Effector memory CD4-positive, alpha-beta T cell (primary cell): ENCODE results near the gene SSC4D.
"Not testable (repeated sequence)": the region's sequence is repeated elsewhere in the genome, so short reads cannot be mapped to it uniquely, and the experiment has no call there.

ENCODE experiments used
- DNase-seq, 3 donors: peaks; one replicate each; pipeline ENCODE4 v3.0.0-alpha.2; 2020
- H3K27ac ChIP-seq: 2 replicates; pipeline ENCODE4 v1.7.0; 2013; ENCODE audit warnings: mild to moderate bottlenecking, low read length, moderate library complexity; ENCODE audit not compliant: insufficient read depth, poor library complexity, severe bottlenecking
- H3K27me3 ChIP-seq: replicated peaks from 2 replicates; pipeline ENCODE4 v1.7.0; 2013; ENCODE audit warnings: mild to moderate bottlenecking, low read length; ENCODE audit not compliant: insufficient read depth, control insufficient read depth, poor library complexity, severe bottlenecking
- H3K36me3 ChIP-seq: 2 replicates; pipeline ENCODE4 v1.7.0; 2013; ENCODE audit warnings: mild to moderate bottlenecking, low read length, moderate library complexity; ENCODE audit not compliant: control insufficient read depth, insufficient read depth
- H3K4me1 ChIP-seq: 2 replicates; pipeline ENCODE4 v1.7.0; 2013; ENCODE audit warnings: low read length, mild to moderate bottlenecking; ENCODE audit not compliant: control insufficient read depth, insufficient read depth, poor library complexity, severe bottlenecking
- H3K4me3 ChIP-seq: 2 replicates; pipeline ENCODE4 v1.7.0; 2013; ENCODE audit warnings: low read length, low read depth, mild to moderate bottlenecking; ENCODE audit not compliant: insufficient read depth, poor library complexity, severe bottlenecking
- H3K9me3 ChIP-seq: 2 replicates; pipeline ENCODE4 v1.7.0; 2013; ENCODE audit warnings: mild to moderate bottlenecking, low read length, moderate library complexity; ENCODE audit not compliant: control insufficient read depth

Gene SSC4D

GRCh38 chr7:76423666-76424412 is 14.3 kb upstream of the SSC4D start:
- DNase-seq, result no peak
- Histone ChIP-seq H3K9me3 (no peaks in the 10 kb centered on the region), H3K4me3 (no peak overlapping the region), H3K36me3 (no peaks in the 10 kb centered on the region), H3K27ac (no peak overlapping the region), H3K4me1 (peaks cover 6% of the 10 kb centered on the region), H3K27me3 (no peaks in the 10 kb centered on the region)

GRCh38 chr7:76421097-76421496 is 11.6 kb upstream of the SSC4D start:
- not testable (repeated sequence) for H3K9me3 ChIP-seq, H3K36me3 ChIP-seq, DNase-seq, H3K27ac ChIP-seq, H3K4me3 ChIP-seq, H3K27me3 ChIP-seq, H3K4me1 ChIP-seq

- H3K4me1 ChIP-seq, H3K4me3 ChIP-seq, H3K27me3 ChIP-seq, DNase-seq, H3K36me3 ChIP-seq, H3K27ac ChIP-seq, H3K9me3 ChIP-seq: not testable (repeated sequence)
These were observed 8.3 kb upstream of the SSC4D start for GRCh38 chr7:76417654-76418310.

GRCh38 chr7:76412249-76412648 is 2.8 kb upstream of the SSC4D start:
- no peaks in the 10 kb centered on the region for H3K27me3 ChIP-seq
- no peaks in the 10 kb centered on the region for H3K36me3 ChIP-seq
- H3K4me1 ChIP-seq, result no peaks in the 10 kb centered on the region
- H3K27ac ChIP-seq, result no peak overlapping the region
- no peak overlapping the region for H3K4me3 ChIP-seq
- H3K9me3 ChIP-seq, result no peaks in the 10 kb centered on the region
- DNase-seq, result no peak

- Histone ChIP-seq H3K36me3 (no peaks in the 10 kb centered on the region), H3K4me3 (no peak overlapping the region), H3K9me3 (no peaks in the 10 kb centered on the region), H3K27me3 (no peaks in the 10 kb centered on the region), H3K4me1 (no peaks in the 10 kb centered on the region), H3K27ac (no peak overlapping the region)
- no peak for DNase-seq
These were observed 2.1 kb upstream of the SSC4D start for GRCh38 chr7:76411626-76412025.

- no peak overlapping the region for H3K4me3 ChIP-seq
- no peak overlapping the region for H3K27ac ChIP-seq
- no peak for DNase-seq
- no peaks in the 10 kb centered on the region for H3K9me3 ChIP-seq
- no peaks in the 10 kb centered on the region for H3K4me1 ChIP-seq
- no peaks in the 10 kb centered on the region for H3K36me3 ChIP-seq
- no peaks in the 10 kb centered on the region for H3K27me3 ChIP-seq
These were observed 1.4 kb downstream of the SSC4D start for GRCh38 chr7:76408121-76408560.

- Histone ChIP-seq H3K36me3 (no peaks in the 10 kb centered on the region), H3K27me3 (no peaks in the 10 kb centered on the region), H3K9me3 (no peaks in the 10 kb centered on the region), H3K4me3 (no peak overlapping the region), H3K27ac (no peak overlapping the region), H3K4me1 (no peaks in the 10 kb centered on the region)
- no peak for DNase-seq
These were observed 1.8 kb downstream of the SSC4D start for GRCh38 chr7:76407718-76408117.

GRCh38 chr7:76405738-76406137 is 3.8 kb downstream of the SSC4D start:
- H3K27ac ChIP-seq, result no peak overlapping the region
- DNase-seq, result no peak
- no peak overlapping the region for H3K4me3 ChIP-seq
- no peaks in the 10 kb centered on the region for H3K9me3 ChIP-seq
- H3K4me1 ChIP-seq, result no peaks in the 10 kb centered on the region
- H3K36me3 ChIP-seq, result no peaks in the 10 kb centered on the region
- H3K27me3 ChIP-seq, result no peaks in the 10 kb centered on the region

GRCh38 chr7:76403780-76404494 is 5.6 kb downstream of the SSC4D start:
- Histone ChIP-seq H3K36me3 (no peaks in the 10 kb centered on the region), H3K27ac (no peak overlapping the region), H3K4me1 (no peaks in the 10 kb centered on the region), H3K9me3 (no peaks in the 10 kb centered on the region), H3K4me3 (no peak overlapping the region), H3K27me3 (no peaks in the 10 kb centered on the region)
- DNase-seq, result no peak

- not testable (repeated sequence) for H3K27me3 ChIP-seq, DNase-seq, H3K4me3 ChIP-seq, H3K36me3 ChIP-seq, H3K4me1 ChIP-seq, H3K27ac ChIP-seq, H3K9me3 ChIP-seq
These were observed 6.4 kb downstream of the SSC4D start for GRCh38 chr7:76403097-76403496.
